Gastroesophageal sphincter (tissue), 3 donors: ENCODE data around the gene TNP2.

Source experiments
- EP300 ChIP-seq: sonication (generic); formaldehyde crosslinking; IDR thresholded peaks from one replicate; pipeline ENCODE4 v1.6.1; 2017; ENCODE audit warnings: antibody characterized with exemption, mild to moderate bottlenecking
- POLR2A ChIP-seq, 2 donors: fragments of 450-650 bp; IDR thresholded peaks; one replicate each; pipeline ENCODE4 v1.6.1; 2017; ENCODE audit warnings: antibody characterized with exemption in 2 of 2, mild to moderate bottlenecking in 2 of 2, moderate library complexity in 1 of 2
- POLR2AphosphoS5 ChIP-seq: sonication (generic); formaldehyde crosslinking; IDR thresholded peaks from one replicate; pipeline ENCODE4 v1.6.1; 2017; ENCODE audit warnings: antibody characterized with exemption
- TF ChIP-seq, protein P1 (sequence below), 4 experiments: fragments of 200-600 bp in 2 of 4; fragments of 450-650 bp in 2 of 4; sonication (generic) in 1 of 4; IDR thresholded peaks; one replicate each; pipeline ENCODE4 v1.5.1; 2017 to 2019; ENCODE audit warnings: antibody characterized with exemption in 4 of 4, mild to moderate bottlenecking in 2 of 4, moderate library complexity in 2 of 4

DNA sequence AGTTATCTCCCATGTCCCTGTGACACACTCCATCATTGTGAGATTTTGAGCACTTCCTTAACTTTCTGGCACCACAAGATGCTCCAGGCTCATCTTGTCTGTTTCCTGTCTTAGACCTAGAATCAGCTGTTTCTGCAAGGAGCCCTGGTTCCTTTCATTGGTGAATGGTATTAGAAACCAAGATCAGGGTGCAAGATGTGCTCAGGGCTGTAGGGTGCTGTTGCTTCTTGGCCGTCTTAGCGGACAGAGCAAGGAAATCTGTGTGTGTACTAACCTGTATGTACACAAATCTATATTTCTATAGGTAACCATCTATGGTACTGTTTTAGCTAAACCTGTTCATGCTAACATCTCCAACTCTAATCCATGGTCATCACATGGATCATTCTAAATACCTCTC, 20.1 kb upstream of the TNP2 start:
- no peak for TF ChIP-seq EP300
- no peak for TF ChIP-seq POLR2A (IDR thresholded peaks at IDR 0.05)
- TF ChIP-seq, protein P1, sequence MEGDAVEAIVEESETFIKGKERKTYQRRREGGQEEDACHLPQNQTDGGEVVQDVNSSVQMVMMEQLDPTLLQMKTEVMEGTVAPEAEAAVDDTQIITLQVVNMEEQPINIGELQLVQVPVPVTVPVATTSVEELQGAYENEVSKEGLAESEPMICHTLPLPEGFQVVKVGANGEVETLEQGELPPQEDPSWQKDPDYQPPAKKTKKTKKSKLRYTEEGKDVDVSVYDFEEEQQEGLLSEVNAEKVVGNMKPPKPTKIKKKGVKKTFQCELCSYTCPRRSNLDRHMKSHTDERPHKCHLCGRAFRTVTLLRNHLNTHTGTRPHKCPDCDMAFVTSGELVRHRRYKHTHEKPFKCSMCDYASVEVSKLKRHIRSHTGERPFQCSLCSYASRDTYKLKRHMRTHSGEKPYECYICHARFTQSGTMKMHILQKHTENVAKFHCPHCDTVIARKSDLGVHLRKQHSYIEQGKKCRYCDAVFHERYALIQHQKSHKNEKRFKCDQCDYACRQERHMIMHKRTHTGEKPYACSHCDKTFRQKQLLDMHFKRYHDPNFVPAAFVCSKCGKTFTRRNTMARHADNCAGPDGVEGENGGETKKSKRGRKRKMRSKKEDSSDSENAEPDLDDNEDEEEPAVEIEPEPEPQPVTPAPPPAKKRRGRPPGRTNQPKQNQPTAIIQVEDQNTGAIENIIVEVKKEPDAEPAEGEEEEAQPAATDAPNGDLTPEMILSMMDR (IDR thresholded peaks at IDR 0.05): no peak
- TF ChIP-seq POLR2AphosphoS5: no peak
